Thoracic aorta (tissue), 2 donors: ENCODE data around the gene SLC22A23. TPM values are rescaled to one million over a fixed set of nuclear protein-coding genes. Genes with fewer than 3 reads are reported as not detected.

Experiments used
- ATAC-seq: fragments of 150-250 bp; one replicate; pipeline ENCODE4 v1.8.0; 2017; ENCODE audit warnings: low read depth; ENCODE audit not compliant: insufficient number of reproducible peaks, low FRiP score
- DNase-seq: peaks from one replicate; pipeline ENCODE4 v3.0.0-alpha.2; 2020; ENCODE audit warnings: low spot score
- H3K27ac ChIP-seq, 2 donors: fragments of 200-600 bp; sonication (generic); 1 replicate in 1 of 2; 2 replicates in 1 of 2; pipeline ENCODE4 v1.5.1; 2016; ENCODE audit warnings: mild to moderate bottlenecking in 2 of 2, moderate library complexity in 2 of 2
- H3K27me3 ChIP-seq: fragments of 200-600 bp; sonication (generic); replicated peaks from 2 replicates; pipeline ENCODE4 v1.6.0; 2016; ENCODE audit warnings: mild to moderate bottlenecking; ENCODE audit not compliant: insufficient read depth
- H3K36me3 ChIP-seq: fragments of 200-600 bp; sonication (generic); one replicate; pipeline ENCODE4 v1.5.1; 2016
- H3K4me1 ChIP-seq, 2 donors: fragments of 200-600 bp; sonication (generic); 1 replicate in 1 of 2; 2 replicates in 1 of 2; pipeline versions ENCODE4 v1.5.1 to v1.6.0; 2016; ENCODE audit warnings: low read depth in 2 of 2, mild to moderate bottlenecking in 1 of 2; ENCODE audit not compliant: control insufficient read depth in 1 of 2
- H3K4me3 ChIP-seq: fragments of 200-600 bp; sonication (generic); 2 replicates; pipeline ENCODE4 v1.5.1; 2016; ENCODE audit warnings: mild to moderate bottlenecking
- H3K9me3 ChIP-seq: fragments of 200-600 bp; sonication (generic); 2 replicates; pipeline ENCODE4 v1.5.1; 2016
- total RNA-seq, 2 donors: library from RNA; depleted of rRNA; stranded (reverse); fragments of >200 nt; gene quantifications; one replicate each; pipeline versions ENCODE4 v1.1.0 to v1.2.3, GENCODE V29; 2016
- TF ChIP-seq, protein P1 (sequence below): fragments of 200-600 bp; sonication (generic); IDR thresholded peaks from one replicate; pipeline ENCODE4 v1.5.1; 2019; ENCODE audit warnings: antibody characterized with exemption

Gene SLC22A23
- total RNA-seq, 2 donors from 2014 or later = 5.1 to 9.7 TPM

DNA sequence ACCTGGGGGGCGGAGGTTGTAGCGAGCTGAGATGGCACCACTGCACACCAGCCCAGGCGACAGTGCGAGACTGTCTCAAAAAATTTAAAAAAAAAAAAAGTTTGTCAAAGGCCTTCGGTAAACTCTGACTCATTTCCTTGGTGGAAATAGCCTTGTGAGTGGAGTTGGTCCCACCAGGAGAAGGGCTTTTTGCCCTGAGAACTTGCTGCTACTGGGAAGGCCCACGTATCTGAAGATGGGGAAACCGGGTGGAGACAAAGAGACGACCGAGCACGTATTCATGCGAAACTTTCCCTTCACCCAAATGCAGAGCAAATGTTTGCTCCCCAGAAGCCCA, 51.7 kb downstream of the SLC22A23 start:
- no peak for ATAC-seq
- no peak for DNase-seq
- no peaks in the 10 kb centered on the region for H3K36me3 ChIP-seq
- no peak overlapping the region for H3K4me3 ChIP-seq
- H3K9me3 ChIP-seq = no peaks in the 10 kb centered on the region
- no peaks in the 10 kb centered on the region for H3K27me3 ChIP-seq
- TF ChIP-seq, protein P1, sequence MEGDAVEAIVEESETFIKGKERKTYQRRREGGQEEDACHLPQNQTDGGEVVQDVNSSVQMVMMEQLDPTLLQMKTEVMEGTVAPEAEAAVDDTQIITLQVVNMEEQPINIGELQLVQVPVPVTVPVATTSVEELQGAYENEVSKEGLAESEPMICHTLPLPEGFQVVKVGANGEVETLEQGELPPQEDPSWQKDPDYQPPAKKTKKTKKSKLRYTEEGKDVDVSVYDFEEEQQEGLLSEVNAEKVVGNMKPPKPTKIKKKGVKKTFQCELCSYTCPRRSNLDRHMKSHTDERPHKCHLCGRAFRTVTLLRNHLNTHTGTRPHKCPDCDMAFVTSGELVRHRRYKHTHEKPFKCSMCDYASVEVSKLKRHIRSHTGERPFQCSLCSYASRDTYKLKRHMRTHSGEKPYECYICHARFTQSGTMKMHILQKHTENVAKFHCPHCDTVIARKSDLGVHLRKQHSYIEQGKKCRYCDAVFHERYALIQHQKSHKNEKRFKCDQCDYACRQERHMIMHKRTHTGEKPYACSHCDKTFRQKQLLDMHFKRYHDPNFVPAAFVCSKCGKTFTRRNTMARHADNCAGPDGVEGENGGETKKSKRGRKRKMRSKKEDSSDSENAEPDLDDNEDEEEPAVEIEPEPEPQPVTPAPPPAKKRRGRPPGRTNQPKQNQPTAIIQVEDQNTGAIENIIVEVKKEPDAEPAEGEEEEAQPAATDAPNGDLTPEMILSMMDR = no peak
- H3K27ac ChIP-seq = no peak overlapping the region
- H3K4me1 ChIP-seq = peaks cover 3 to 4% of the 10 kb centered on the region in 2 donors

DNA sequence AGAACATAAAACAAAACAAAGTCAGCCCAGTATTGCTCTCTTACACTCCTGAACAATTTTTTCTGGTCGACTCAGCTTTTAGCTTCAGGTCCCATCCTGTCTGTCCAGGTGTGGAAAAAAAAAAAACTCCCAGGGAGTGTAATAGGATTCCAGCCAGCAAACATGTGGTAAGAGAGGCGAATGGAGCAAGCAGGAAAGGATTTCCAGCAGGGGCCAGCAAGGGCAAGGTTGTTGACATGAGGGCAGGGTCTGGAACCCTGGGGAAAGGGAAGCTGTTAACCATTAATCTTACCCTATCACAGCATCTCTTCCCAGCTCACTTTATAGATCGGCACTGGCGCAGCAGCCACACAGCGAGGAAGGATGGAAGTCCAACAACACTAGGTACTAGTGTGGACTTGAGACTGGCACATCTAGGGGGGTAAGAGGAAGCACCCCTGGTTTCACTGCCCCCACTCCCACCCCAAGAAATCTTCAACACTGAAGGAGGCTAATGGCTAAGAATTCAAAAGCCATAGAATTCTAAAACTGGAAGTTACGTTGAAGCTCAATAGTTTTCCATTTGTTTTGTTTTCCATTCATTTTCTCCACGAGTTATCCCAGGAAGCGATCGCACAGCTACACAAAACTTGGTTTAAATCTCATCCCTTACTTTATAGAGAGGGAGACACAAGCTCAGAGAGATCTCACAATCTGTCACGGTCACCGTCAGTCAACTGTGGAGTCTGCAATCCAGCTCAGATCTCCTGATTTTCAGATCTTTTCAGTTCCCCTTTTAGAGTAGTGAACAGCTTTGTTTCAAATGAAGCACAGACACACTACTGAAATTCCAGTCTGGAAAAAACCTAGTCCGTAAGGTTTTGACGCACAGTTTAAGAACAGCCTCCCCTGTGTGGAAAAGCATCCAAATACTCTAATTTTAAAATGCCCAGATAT, 53.3 kb downstream of the SLC22A23 start:
- no peak overlapping the region for H3K27ac ChIP-seq
- DNase-seq = no peak
- no peaks in the 10 kb centered on the region for H3K27me3 ChIP-seq
- peaks cover 3 to 4% of the 10 kb centered on the region in 2 donors for H3K4me1 ChIP-seq
- ATAC-seq = no peak
- H3K9me3 ChIP-seq = no peaks in the 10 kb centered on the region
- no peaks in the 10 kb centered on the region for H3K36me3 ChIP-seq
- no peak overlapping the region for H3K4me3 ChIP-seq
- TF ChIP-seq, protein P1 = no peak

DNA sequence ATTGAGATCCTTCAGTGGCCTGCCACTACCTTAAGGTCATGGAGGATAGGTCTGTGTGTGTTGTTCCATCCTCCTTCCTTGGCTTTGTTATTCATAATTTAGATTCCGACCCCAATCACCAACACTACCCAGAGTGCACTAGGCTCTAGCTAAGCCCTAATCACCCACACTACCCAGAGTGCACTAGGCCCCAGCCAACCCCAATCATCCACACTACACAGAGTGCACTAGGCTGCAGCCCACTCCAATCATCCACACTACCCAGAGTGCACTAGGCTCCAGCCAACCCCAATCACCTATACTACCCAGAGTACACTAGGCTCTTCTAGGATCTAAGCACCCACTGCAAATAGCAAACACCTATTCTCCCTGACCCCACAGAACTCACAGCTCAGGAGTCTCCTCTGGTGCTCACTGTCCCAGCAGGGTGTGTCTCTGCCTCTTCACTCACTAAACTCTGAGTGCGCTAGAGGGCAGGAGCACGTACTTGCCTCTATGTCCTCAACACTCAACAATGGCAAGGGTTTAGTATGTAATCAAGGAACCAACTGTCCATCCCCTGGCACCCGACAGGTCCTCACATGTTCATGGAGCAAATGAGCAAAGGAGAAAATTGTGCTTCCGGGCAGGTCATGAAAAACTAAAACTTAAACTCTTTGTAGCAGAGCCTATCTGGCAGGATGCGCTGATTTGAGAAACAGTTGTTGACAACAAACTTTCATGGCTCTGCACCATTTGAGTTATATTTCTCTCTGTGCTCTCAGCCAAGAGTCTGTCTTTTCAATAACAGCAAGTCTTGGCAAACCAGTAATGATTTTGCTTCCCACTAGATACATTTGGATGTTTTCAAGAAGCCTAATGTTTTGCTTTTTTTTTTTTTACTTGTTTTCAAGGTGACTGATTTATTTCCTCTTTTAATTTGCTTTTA, 54.3 kb downstream of the SLC22A23 start:
- Histone ChIP-seq H3K4me1 (peaks cover 3 to 4% of the 10 kb centered on the region in 2 donors), H3K4me3 (no peak overlapping the region), H3K9me3 (no peaks in the 10 kb centered on the region), H3K27me3 (no peaks in the 10 kb centered on the region), H3K27ac (no peak overlapping the region), H3K36me3 (no peaks in the 10 kb centered on the region)
- DNase-seq (no peak), ATAC-seq (no peak)
- TF ChIP-seq, protein P1 = no peak

DNA sequence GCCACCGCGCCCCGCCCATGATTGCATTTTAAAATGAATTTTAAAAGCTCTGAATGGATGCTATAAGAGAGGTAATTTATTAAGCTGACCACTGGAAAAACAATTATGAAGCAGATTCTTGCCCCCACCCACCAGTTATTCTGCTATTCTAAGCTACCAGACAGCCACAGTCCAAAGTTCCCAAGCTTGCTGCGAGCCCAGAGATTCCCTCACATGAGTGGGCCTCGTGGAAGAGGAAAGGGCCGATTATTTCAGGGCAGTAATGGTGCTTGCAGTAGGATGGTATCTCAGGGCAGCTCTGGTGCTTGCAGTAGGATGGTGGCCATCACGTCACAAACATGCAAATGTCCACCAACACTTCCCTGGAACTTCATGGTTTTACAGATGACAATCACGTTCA, 56.7 kb downstream of the SLC22A23 start:
- ATAC-seq (no peak), DNase-seq (no peak)
- TF ChIP-seq, protein P1 = no peak
- H3K9me3 ChIP-seq = no peaks in the 10 kb centered on the region
- no peak overlapping the region for H3K4me3 ChIP-seq
- no peak overlapping the region for H3K27ac ChIP-seq
- H3K4me1 ChIP-seq = peaks cover 0 to 1% of the 10 kb centered on the region in 2 donors
- no peaks in the 10 kb centered on the region for H3K36me3 ChIP-seq
- no peaks in the 10 kb centered on the region for H3K27me3 ChIP-seq
